ENCODE data around the gene PEX6.
"Not testable (repeated sequence)": the region's sequence is repeated elsewhere in the genome, so short reads cannot be mapped to it uniquely, and the experiment has no call there.

Gene PEX6

GRCh38 chr6:42998205-42998604 lies 19.2 kb upstream of the PEX6 start:
- DNase-seq, result not testable (repeated sequence)

GRCh38 chr6:42996513-42996912 lies 17.5 kb upstream of the PEX6 start:
- DNase-seq, result no peak

GRCh38 chr6:42993445-42993844 lies 14.5 kb upstream of the PEX6 start:
- DNase-seq, result no peak

- no peak for DNase-seq
These were observed 10.9 kb upstream of the PEX6 start for GRCh38 chr6:42989923-42990322.

- DNase-seq, result no peak
These were observed 9.6 kb upstream of the PEX6 start for GRCh38 chr6:42988486-42989020.

GRCh38 chr6:42987533-42988451 lies 8.8 kb upstream of the PEX6 start:
- DNase-seq, result no peak

GRCh38 chr6:42984924-42985475 lies 6.0 kb upstream of the PEX6 start:
- peak in 1 of 5 experiments; percentile 45 for DNase-seq

- peak; percentile 84 to 99 (median 95) for DNase-seq
These were observed 5.3 kb upstream of the PEX6 start, which contains the start of gene PPP2R5D for GRCh38 chr6:42984001-42984923. Gene PPP2R5D, plus strand, starts transcription at chr6:42984570. Its CDS starts 108 bp downstream, at chr6:42984678.

- no peak for DNase-seq
These were observed 2.9 kb upstream of the PEX6 start for GRCh38 chr6:42981836-42982235.

GRCh38 chr6:42979523-42980177 lies 669 bp upstream of the PEX6 start:
- peak in 1 of 5 experiments; percentile 53 for DNase-seq

- DNase-seq, result peak in 2 of 5 experiments; percentile 11 to 16
These were observed 518 bp downstream of the PEX6 start for GRCh38 chr6:42978487-42978838.

- DNase-seq, result no peak
These were observed 4.0 kb downstream of the PEX6 start for GRCh38 chr6:42974919-42975505.

- DNase-seq, result no peak
These were observed 5.1 kb downstream of the PEX6 start for GRCh38 chr6:42973926-42974325.

GRCh38 chr6:42971746-42972327 lies 7.1 kb downstream of the PEX6 start:
- no peak for DNase-seq

GRCh38 chr6:42970871-42971612 lies 7.9 kb downstream of the PEX6 start:
- DNase-seq, result no peak

- no peak for DNase-seq
These were observed 9.0 kb downstream of the PEX6 start for GRCh38 chr6:42969934-42970333.

GRCh38 chr6:42969431-42969830 lies 9.6 kb downstream of the PEX6 start:
- no peak for DNase-seq

GRCh38 chr6:42968783-42969182 lies 10.2 kb downstream of the PEX6 start:
- no peak for DNase-seq

- no peak for DNase-seq
These were observed 10.8 kb downstream of the PEX6 start for GRCh38 chr6:42968126-42968701.

- no peak for DNase-seq
These were observed 11.8 kb downstream of the PEX6 start for GRCh38 chr6:42967228-42967627.
